ENCODE measurements around the gene LONRF3. TPM values are rescaled to one million over a fixed set of nuclear protein-coding genes. Genes with fewer than 3 reads are reported as not detected.

Gene LONRF3
- total and polyA plus RNA-seq, 3 donors from 2014 or later, result 4.2 to 9.7 (median 8.5) TPM

- no peak for TF ChIP-seq CTCF (IDR thresholded peaks at IDR 0.05)
- TF ChIP-seq POLR2A (IDR thresholded peaks at IDR 0.05), result no peak
- peak; percentile 66 for DNase-seq
Observed at GRCh38 chrX:119041175-119041574, 66.8 kb downstream of the LONRF3 start.

GRCh38 chrX:119042040-119042439 is 67.6 kb downstream of the LONRF3 start:
- peaks cover 3% of the 10 kb centered on the region for H3K4me1 ChIP-seq
- no peak overlapping the region for H3K4me3 ChIP-seq
- no peak overlapping the region for H3K27ac ChIP-seq
- no peak for TF ChIP-seq CTCF (IDR thresholded peaks at IDR 0.05)
- TF ChIP-seq POLR2A (IDR thresholded peaks at IDR 0.05), result no peak
- WGBS, 2 donors, result 82 to 95% methylated on average over 3 of the region's 3 CpGs
- H3K9me3 ChIP-seq, result no peaks in the 10 kb centered on the region
- intact Hi-C loops (cut with DNase I; ENCODE audit: low total_unique reads), result no loop called here
- H3K27me3 ChIP-seq, result no peaks in the 10 kb centered on the region
- H3K36me3 ChIP-seq (ENCODE audit: low read depth, missing control alignments), result no peaks in the 10 kb centered on the region
- DNase-seq, result no peak

More at GRCh38 chrX:119041175-119041574, 66.8 kb downstream of the LONRF3 start:
- Histone ChIP-seq H3K4me1 (peaks cover 3% of the 10 kb centered on the region), H3K4me3 (no peak overlapping the region), H3K27ac (no peak overlapping the region), H3K9me3 (no peaks in the 10 kb centered on the region), H3K36me3 (ENCODE audit: low read depth, missing control alignments) (no peaks in the 10 kb centered on the region), H3K27me3 (no peaks in the 10 kb centered on the region)
- intact Hi-C loops (cut with DNase I; ENCODE audit: low total_unique reads), result no loop called here
- WGBS, 2 donors, result 15 to 33% methylated on average over 3 to 4 of the region's 4 CpGs

- intact Hi-C loops (cut with DNase I; ENCODE audit: low total_unique reads), result no loop called here
- WGBS, 2 donors, result 93 to 94% methylated on average over 1 of the region's 1 CpG
- peaks cover 3% of the 10 kb centered on the region for H3K4me1 ChIP-seq
- no peaks in the 10 kb centered on the region for H3K9me3 ChIP-seq
- H3K4me3 ChIP-seq, result no peak overlapping the region
- TF ChIP-seq CTCF (IDR thresholded peaks at IDR 0.05) (no peak), POLR2A (IDR thresholded peaks at IDR 0.05) (no peak)
- H3K36me3 ChIP-seq (ENCODE audit: low read depth, missing control alignments), result no peaks in the 10 kb centered on the region
- DNase-seq, result no peak
- H3K27me3 ChIP-seq, result no peaks in the 10 kb centered on the region
- H3K27ac ChIP-seq, result no peak overlapping the region
Observed at GRCh38 chrX:119042996-119043395, 68.6 kb downstream of the LONRF3 start.

- intact Hi-C loops (cut with DNase I; ENCODE audit: low total_unique reads), result no loop called here
- TF ChIP-seq CTCF (IDR thresholded peaks at IDR 0.05) (no peak), POLR2A (IDR thresholded peaks at IDR 0.05) (no peak)
- Histone ChIP-seq H3K27me3 (no peaks in the 10 kb centered on the region), H3K4me3 (no peak overlapping the region), H3K9me3 (no peaks in the 10 kb centered on the region), H3K4me1 (no peaks in the 10 kb centered on the region), H3K27ac (no peak overlapping the region), H3K36me3 (ENCODE audit: low read depth, missing control alignments) (no peaks in the 10 kb centered on the region)
- no peak for DNase-seq
- 100% methylated on average over 2 of the region's 2 CpGs for WGBS, 2 donors
Observed at GRCh38 chrX:119045884-119046283, 71.5 kb downstream of the LONRF3 start.

GRCh38 chrX:119055687-119056086 is 81.3 kb downstream of the LONRF3 start:
- no peaks in the 10 kb centered on the region for H3K27me3 ChIP-seq

More at GRCh38 chrX:119055687-119056086, 81.3 kb downstream of the LONRF3 start:
- no peak overlapping the region for H3K4me3 ChIP-seq
- H3K9me3 ChIP-seq, result no peaks in the 10 kb centered on the region
- no peaks in the 10 kb centered on the region for H3K4me1 ChIP-seq
- no peaks in the 10 kb centered on the region for H3K36me3 ChIP-seq (ENCODE audit: low read depth, missing control alignments)
- no peak overlapping the region for H3K27ac ChIP-seq
- TF ChIP-seq POLR2A (IDR thresholded peaks at IDR 0.05) (no peak), CTCF (IDR thresholded peaks at IDR 0.05) (no peak)
- intact Hi-C loops (cut with DNase I; ENCODE audit: low total_unique reads), result no loop called here
- WGBS, 2 donors, result 39 to 43% methylated on average over 1 to 2 of the region's 2 CpGs
- DNase-seq, result peak; percentile 33
